ENCODE measurements around the gene TPM2.

The TPM2 gene

DNA sequence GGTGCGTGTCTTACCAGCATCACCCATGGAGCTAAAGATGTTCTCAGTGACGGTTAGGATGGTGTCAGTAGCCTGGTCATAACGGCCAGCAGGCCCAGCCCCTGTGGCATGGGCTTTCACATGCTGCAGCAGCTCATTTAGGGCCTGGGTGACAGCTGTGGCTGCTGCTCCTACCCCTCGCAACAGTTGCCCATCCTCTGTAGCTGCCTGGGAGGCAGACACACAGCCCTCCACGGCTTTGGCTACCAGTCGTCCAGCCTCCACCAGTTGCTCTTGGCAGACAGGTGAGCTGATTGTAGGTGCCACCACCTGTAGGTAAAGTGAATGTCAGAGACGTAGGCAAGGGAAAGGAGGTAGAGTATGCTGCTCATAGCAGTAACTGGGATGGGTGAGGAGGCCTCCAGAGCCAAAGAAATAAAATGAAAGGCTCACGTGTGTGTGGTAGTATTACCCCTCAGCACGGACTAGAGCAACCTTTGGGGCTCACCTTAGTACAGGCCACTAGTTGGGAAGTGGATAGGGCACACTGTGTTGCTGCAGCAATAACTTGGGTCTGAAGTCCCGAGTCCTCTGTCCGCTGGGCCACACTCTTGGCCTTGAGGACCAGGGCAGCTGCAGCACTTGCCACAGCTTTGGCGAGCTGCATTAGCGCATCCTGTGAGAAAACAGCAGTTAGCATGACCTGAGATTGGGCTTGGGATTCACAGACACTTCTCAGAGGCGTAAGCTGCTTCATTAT is 27.6 kb upstream of the TPM2 start:
- no peak for DNase-seq

DNA sequence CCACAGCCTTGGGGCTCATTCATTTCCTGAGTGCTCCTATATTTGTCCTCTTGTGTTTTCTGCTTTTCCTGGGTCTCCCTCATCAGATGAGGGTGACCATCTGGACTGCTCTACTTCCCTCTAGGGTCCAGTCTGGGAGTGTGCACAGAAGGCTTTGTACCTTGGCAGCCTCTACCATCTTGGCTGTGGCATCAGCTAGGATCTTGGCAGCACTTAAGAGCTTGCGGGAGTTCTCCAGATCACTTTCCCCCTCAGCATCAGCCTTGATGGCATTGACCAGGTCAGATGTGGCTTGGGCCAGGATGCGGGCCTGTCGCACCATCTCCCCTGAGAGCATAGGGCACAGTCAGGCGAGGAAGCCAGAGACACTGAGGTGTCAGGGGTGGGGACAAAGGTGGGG is 26.5 kb upstream of the TPM2 start:
- DNase-seq, result no peak

GRCh38 chr9:35714579-35715252 is 25.0 kb upstream of the TPM2 start:
- no peak for DNase-seq

- no peak for DNase-seq
Measured at GRCh38 chr9:35714123-35714522, 24.4 kb upstream of the TPM2 start.

- DNase-seq, result no peak
Measured at GRCh38 chr9:35713578-35713977, 23.9 kb upstream of the TPM2 start.

DNA sequence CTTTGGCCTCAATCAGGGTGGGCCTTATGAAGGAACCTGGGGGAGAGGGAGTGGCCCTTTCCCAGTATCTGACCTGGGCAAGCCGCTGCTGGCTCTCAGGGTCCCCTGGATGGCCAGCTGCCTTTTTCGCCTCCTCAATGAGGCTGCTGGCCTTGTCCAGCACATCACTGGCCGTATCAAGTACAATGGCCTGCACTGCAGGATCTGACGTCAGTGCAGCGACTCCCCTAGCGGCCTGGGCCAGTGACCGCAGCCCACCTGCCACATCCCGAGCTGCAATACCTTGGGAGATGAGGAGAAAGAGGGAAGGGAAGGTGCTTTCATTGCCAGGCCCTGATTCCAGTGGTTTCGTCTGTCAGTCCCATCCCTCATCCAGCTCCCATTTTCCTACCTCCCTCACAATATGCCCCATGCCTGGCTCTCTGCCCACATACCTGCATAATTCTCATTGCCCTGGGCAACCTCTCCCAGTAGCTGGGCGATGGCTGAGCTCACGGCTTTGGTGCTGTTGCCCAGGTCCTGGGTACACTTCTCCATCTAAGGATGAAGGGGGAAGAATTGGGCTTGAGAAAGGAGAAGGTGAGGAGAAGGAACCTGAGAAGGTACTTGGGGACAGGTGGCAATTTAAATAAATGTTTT is 23.2 kb upstream of the TPM2 start:
- no peak for DNase-seq

GRCh38 chr9:35711501-35712428 is 22.0 kb upstream of the TPM2 start:
- no peak for DNase-seq

DNA sequence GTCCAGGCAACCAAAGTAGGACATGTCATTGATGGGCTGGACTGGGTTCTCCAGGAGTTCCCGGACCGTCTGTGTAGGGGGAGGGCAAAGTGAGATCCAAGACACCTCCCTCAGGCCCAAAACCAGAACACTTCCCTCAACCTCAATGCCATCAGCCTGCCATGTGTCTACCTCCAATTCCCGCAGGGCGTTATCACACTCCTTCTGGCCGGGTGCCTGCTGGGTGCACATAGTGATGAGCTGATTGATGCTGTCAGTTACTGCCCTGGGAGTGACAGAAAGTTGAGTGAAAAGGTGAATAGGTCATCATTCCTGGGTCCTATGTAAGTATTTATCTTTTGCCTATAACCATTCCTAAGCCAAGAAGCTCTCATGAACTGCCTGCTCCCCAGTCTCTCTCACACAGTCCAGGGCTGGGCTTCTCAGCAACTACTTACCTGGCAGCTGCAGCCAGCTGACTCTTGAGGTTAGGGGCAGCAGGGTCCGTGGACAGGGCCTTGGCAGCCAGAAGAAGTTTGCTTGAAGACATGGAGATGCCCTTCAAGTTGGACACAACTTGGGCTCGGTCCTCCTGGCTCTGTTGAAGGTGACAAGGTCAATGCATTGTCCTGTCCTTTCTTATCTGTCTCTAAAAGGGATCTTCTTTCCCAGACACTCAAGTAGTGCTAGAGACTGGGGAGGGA is 21.2 kb upstream of the TPM2 start:
- no peak for DNase-seq

- no peak for DNase-seq
Measured at GRCh38 chr9:35708146-35708545, 18.4 kb upstream of the TPM2 start.

DNA sequence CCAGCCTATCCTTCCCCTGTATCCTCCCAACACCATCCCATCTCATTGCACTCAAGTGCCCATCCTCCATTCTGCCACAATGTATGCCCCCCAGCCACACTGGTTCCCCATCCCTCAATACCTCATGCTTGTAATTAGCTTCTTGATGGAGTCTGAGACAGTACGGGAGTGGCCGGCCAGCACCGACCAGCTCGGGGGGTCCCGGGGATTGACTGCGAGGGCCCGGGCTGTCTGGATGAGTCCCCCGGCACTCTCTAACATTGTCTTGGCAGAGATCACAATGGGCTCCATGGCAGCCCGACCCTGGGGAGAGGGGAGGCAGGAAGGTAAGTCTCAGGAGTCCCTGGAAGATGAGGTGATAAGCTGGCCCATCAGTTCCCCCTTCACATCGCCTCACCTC is 17.2 kb upstream of the TPM2 start:
- no peak for DNase-seq

DNA sequence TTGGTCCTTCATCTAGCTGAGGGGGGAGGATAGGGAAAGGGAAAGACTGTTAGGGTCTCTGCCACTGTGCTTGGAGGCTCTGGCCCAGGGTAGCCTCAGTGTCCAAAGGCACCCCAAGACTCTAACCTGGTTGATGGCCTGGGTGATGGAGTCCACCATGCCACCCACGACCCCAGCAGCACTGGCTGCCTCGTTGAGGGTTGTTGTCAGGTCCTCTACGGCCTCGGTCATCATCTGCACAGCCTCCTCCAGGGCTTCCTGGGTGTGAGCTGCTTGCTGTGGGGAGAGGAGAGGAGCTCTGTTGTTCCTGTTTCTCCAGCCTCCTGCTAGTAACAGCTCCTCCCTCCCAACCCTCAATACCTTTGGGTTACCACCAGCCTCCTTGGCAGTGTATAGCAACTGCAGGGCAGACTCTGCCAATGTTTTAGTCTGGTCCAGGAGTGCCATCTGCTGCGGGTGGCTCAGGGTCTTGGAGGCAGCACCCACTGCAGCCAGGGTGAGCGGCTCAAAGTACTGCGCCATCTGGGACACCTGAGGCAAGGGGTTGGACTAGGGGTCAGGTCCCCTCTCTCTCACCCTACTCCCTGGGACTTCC is 16.2 kb upstream of the TPM2 start:
- no peak for DNase-seq

DNA sequence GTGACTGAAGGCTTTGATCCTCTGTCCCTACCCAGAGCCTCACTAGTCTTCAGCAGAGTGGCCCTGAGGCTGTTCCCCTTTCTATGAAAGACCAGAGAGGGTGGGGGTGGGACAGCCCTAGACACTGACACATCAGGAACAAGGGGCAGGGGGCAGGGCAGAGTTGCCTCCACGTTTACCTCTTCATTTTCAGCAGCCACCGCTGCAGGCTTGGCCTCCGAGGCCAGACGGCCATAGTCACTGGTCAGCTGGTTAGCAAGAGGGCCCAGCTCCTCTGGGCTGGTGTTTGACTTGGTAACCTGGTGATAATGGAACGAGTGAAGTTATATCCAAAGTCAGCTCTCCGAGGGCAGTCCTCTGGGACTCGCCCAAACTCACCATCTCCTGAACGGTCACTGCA is 15.6 kb upstream of the TPM2 start:
- no peak for DNase-seq

DNA sequence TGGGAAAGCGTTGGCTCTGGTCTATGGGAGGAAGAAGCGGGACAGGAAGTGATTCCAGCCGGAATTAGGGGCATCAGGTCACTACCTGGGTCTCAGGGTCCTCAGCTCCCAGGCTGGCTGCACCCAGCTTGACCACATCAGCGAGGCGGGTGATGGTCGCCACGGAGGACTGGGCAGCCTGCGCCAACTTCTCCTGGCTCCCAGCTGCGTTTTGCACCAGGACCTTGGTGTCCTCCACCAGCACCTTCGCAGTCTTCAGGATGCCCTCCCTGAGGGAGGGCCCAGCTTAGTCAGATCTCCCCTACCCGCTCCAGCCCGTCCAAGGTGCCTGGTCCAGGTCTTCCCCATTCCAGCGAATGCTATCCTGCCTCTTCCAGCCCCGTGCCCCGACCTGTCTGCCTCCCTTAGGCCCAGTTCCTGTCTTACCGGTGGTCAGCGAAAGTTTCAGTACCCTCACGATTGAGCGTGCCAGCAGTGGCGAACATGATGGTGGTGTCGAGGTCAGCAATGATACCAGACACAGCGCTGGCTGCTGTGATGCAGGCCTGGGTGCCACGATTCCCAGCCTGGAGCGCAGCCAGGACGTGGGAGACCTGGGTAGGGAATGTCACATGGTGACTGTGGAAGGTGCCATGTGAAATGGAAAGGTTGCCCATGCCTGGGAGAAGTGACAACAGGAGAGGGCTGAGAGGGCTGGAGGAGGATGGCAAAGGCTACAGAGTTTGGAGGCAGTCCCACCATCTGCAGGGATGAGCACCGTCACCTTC is 14.4 kb upstream of the TPM2 start:
- DNase-seq, result no peak

DNA sequence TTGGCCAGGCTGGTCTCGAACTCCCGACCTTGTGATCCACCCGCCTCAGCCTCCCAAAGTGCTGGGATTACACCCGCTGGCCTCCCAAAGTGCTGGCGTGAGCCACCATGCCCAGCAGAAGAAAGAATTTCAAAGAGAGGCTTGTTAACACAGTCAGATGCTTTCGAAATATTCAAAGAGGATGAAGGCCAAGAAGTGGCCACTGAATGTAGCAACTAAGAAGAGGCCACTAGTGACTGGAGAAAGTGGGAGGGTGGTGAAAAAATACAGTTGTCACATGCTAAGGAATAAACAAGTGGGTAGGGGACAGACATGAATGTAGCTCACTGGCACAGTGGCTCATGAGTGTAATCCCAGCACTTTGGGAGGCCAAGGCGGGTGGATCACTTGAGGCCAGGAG is 13.0 kb upstream of the TPM2 start:
- no peak for DNase-seq

GRCh38 chr9:35700942-35701341 is 11.2 kb upstream of the TPM2 start:
- no peak for DNase-seq

GRCh38 chr9:35700031-35700430 is 10.3 kb upstream of the TPM2 start:
- no peak for DNase-seq

DNA sequence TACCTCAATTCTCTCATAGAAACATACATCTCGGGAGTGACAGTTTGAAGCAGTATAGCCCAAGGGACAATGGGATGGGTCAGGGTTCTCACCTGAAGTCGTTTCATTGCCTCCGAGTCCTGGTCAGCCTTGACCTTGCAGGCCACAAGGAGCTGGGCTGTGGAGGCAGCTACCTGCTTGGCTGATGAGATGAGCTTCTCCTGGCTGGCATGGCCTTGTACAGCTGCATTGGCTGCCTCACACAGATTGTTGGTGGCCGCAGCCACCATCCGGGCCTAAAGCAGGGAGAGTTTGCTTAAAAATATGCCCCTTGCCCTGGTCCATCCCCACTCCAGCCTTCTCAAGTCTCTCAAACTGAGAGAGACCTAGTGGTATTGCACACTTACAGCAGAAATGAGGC is 8.5 kb upstream of the TPM2 start:
- no peak for DNase-seq

DNA sequence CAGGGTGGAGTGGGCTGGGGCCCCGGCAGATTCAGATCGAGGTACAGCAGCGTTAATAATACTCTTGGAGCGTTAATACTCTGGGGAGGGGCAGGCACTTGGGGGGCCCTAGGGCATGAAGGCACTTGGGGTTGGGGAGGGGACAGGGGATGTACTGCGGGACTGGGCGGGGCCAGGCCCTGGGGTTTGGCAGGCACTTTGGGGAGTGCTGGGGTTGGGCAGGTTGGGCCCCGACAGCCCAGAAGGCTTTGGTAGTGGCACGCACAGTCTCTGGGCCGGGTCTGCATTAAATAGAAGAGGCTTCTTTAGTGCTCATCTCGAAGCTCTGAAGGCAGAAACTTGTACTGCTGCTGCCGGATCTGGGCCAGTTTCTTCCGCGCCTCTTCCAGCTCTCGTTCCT is 7.8 kb upstream of the TPM2 start:
- no peak for DNase-seq

DNA sequence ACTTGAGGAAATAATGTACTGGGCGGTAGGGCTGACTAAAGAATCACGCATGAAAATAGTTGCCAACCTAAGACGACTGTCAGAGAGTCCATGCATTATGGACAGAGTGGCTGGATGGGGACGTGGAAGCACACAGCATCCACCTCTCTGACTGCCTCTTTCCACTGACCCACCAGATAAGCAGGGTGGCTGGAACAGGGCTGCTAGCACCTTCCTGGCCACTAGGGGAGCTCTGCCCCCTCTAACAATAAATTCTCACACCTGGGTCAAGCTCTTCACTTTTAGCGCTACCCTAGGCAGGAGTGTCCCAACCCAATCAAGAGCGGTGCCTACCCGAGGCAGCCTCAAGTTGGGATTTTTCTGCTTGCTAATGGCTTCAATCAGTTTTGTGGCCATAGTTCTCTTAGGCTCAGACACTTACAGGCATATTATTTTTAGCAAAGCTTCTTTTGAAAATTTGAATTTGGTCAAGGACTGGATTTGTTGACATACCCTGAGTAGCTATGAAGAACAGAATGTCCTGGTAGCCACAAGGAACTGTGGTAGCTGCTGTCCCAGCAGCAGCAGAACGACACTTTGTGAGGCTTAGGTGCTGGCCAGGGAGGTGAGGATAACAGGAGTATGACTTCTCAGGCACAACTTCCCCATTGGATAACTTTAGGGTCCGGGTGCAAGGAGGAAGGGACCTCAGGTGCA is 6.9 kb upstream of the TPM2 start:
- DNase-seq, result peak; percentile 71

GRCh38 chr9:35695943-35696401 is 6.2 kb upstream of the TPM2 start:
- no peak for DNase-seq
